ENCODE measurements around the gene CACNA1S.

CACNA1S gene

GRCh38 chr1:201112173-201112731 is at the start of gene CACNA1S:
CACNA1S (minus strand) TSS chr1:201112426; CDS start chr1:201112339, 87 bp downstream.
- no peak for DNase-seq

GRCh38 chr1:201157949-201158348 is 45.7 kb upstream of the CACNA1S start:
- DNase-seq = no peak

GRCh38 chr1:201156819-201157218 is 44.6 kb upstream of the CACNA1S start:
- DNase-seq = no peak

- DNase-seq = no peak
These were observed 44.1 kb upstream of the CACNA1S start for GRCh38 chr1:201156346-201156745.

- no peak for DNase-seq
These were observed 43.1 kb upstream of the CACNA1S start for GRCh38 chr1:201155354-201155753.

GRCh38 chr1:201154389-201155165 is 42.4 kb upstream of the CACNA1S start, which contains the start of gene TMEM9:
TMEM9 (minus strand) TSS chr1:201154474; CDS start chr1:201153923, 551 bp downstream.
- DNase-seq = peak; percentile 80 to 98

- no peak for DNase-seq
These were observed 41.5 kb upstream of the CACNA1S start for GRCh38 chr1:201153474-201154388.

GRCh38 chr1:201149400-201149799 is 37.2 kb upstream of the CACNA1S start:
- peak; percentile 9 to 17 for DNase-seq

GRCh38 chr1:201147396-201148015 is 35.3 kb upstream of the CACNA1S start:
- DNase-seq = no peak

- no peak for DNase-seq
These were observed 34.6 kb upstream of the CACNA1S start for GRCh38 chr1:201146626-201147390.

- DNase-seq = no peak
These were observed 33.6 kb upstream of the CACNA1S start for GRCh38 chr1:201145816-201146215.

- DNase-seq = no peak
These were observed 32.9 kb upstream of the CACNA1S start for GRCh38 chr1:201145132-201145531.

GRCh38 chr1:201144701-201145100 is 32.5 kb upstream of the CACNA1S start:
- no peak for DNase-seq

- no peak for DNase-seq
These were observed 31.8 kb upstream of the CACNA1S start for GRCh38 chr1:201143726-201144635.

GRCh38 chr1:201142849-201143725 is 30.9 kb upstream of the CACNA1S start:
- no peak for DNase-seq

- DNase-seq = no peak
These were observed 30.0 kb upstream of the CACNA1S start for GRCh38 chr1:201142011-201142848.

GRCh38 chr1:201141418-201141817 is 29.2 kb upstream of the CACNA1S start:
- no peak for DNase-seq

- DNase-seq = no peak
These were observed 28.7 kb upstream of the CACNA1S start for GRCh38 chr1:201140941-201141260.
